ENCODE measurements around the gene SHQ1.
"Not testable (repeated sequence)": the region's sequence is repeated elsewhere in the genome, so short reads cannot be mapped to it uniquely, and the experiment has no call there.

SHQ1 gene

DNA sequence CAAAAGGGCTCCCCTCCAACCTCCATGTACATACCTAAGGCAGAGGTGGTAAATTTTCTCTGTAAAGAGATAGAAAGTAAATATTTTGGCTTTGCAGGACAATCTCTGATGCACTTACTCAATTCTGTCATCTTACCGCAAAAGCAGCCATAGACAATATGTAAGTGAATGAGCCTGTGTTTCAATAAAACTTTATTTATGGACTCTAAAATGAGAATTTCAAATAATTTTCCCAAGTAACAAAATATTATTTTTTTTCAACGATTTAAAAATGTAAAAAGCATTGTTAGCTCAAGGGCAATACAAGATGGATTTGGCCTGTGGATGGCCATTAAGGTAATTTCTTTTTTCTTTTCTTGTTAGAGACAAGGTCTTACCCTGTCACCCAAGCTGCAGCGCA lies 44.7 kb downstream of the SHQ1 start:
- WGBS (ENCODE audit: insufficient coverage, insufficient read length): no CpG with 5 or more reads among the region's 3 CpGs
- Histone ChIP-seq H3K4me1 (ENCODE audit: control insufficient read depth, insufficient read depth, low read length) (peaks cover 3% of the 10 kb centered on the region), H3K4me3 (ENCODE audit: low read length) (no peak overlapping the region), H3K27me3 (ENCODE audit: control insufficient read depth, insufficient read depth, low read length) (no peaks in the 10 kb centered on the region), H3K27ac (ENCODE audit: low read length) (no peak overlapping the region), H3K9me3 (ENCODE audit: control insufficient read depth, insufficient read depth, low read length) (no peaks in the 10 kb centered on the region), H3K36me3 (ENCODE audit: control insufficient read depth, insufficient read depth, low read length) (no peaks in the 10 kb centered on the region)
- DNase-seq (ENCODE audit: low read depth, low spot score): no peak

GRCh38 chr3:72802001-72802400 lies 46.2 kb downstream of the SHQ1 start:
- H3K4me3 ChIP-seq (ENCODE audit: low read length): no peak overlapping the region
- no CpG with 5 or more reads among the region's 5 CpGs for WGBS (ENCODE audit: insufficient coverage, insufficient read length)

DNA sequence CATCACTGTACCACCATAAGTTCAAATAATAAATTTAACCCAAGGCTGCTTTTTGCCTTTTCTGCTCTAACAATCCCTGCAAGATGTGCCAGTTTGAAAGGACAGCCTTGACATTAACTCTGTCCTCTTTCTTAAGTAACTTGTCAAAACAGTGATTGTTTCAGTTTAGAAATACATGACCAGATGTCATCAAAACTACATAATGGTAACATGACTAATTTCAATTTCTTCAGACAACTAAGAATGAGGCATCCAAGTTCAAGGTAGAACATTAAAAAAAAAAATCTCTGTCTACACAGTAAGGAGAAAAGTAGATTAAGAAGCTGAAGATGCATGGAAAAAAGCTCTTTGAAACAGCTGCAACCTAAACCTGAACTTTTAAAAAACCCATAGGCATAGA lies 47.4 kb downstream of the SHQ1 start:
- Histone ChIP-seq H3K27me3 (ENCODE audit: control insufficient read depth, insufficient read depth, low read length) (no peaks in the 10 kb centered on the region), H3K4me1 (ENCODE audit: control insufficient read depth, insufficient read depth, low read length) (peaks cover 5% of the 10 kb centered on the region), H3K27ac (ENCODE audit: low read length) (no peak overlapping the region), H3K36me3 (ENCODE audit: control insufficient read depth, insufficient read depth, low read length) (no peaks in the 10 kb centered on the region), H3K4me3 (ENCODE audit: low read length) (no peak overlapping the region), H3K9me3 (ENCODE audit: control insufficient read depth, insufficient read depth, low read length) (no peaks in the 10 kb centered on the region)
- no peak for DNase-seq (ENCODE audit: low read depth, low spot score)

More at GRCh38 chr3:72802001-72802400, 46.2 kb downstream of the SHQ1 start:
- DNase-seq (ENCODE audit: low read depth, low spot score): no peak
- no peaks in the 10 kb centered on the region for H3K27me3 ChIP-seq (ENCODE audit: control insufficient read depth, insufficient read depth, low read length)
- H3K27ac ChIP-seq (ENCODE audit: low read length): no peak overlapping the region
- H3K9me3 ChIP-seq (ENCODE audit: control insufficient read depth, insufficient read depth, low read length): no peaks in the 10 kb centered on the region
- no peaks in the 10 kb centered on the region for H3K36me3 ChIP-seq (ENCODE audit: control insufficient read depth, insufficient read depth, low read length)
- H3K4me1 ChIP-seq (ENCODE audit: control insufficient read depth, insufficient read depth, low read length): peaks cover 5% of the 10 kb centered on the region

DNA sequence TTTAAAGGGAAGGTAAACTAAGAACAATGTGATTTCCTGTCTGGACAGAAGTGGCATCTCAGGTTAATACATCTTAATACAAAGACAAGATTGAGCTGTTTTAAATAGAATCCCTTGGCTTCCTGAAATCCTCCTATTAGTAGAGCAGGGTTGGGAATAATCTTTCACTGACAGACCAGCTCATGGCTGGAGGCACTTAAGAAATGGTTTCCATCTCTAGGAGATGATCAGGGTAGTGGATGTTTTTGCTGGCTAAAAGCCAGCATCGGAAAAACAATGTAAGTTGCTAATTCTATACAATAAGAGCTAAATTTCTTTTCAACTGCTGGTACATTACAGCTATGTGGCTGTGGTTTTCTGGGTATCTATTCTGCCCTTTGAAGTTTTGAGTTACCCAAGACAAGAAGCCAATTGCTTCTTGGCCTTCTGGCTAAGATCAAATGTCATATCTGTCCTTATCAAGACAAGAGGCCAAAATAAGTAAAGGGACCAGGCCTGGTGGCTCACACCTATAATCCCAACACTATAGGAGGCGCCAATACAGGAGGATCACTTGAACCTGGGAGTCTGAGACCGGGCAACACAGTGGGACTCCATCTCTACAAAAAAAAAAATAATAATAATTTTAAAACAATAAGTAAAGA lies 49.6 kb downstream of the SHQ1 start:
- Histone ChIP-seq H3K4me1 (ENCODE audit: control insufficient read depth, insufficient read depth, low read length) (peaks cover 5% of the 10 kb centered on the region), H3K27me3 (ENCODE audit: control insufficient read depth, insufficient read depth, low read length) (no peaks in the 10 kb centered on the region), H3K36me3 (ENCODE audit: control insufficient read depth, insufficient read depth, low read length) (no peaks in the 10 kb centered on the region), H3K9me3 (ENCODE audit: control insufficient read depth, insufficient read depth, low read length) (no peaks in the 10 kb centered on the region), H3K27ac (ENCODE audit: low read length) (no peak overlapping the region), H3K4me3 (ENCODE audit: low read length) (no peak overlapping the region)
- no peak for DNase-seq (ENCODE audit: low read depth, low spot score)
- no CpG with 5 or more reads among the region's 3 CpGs for WGBS (ENCODE audit: insufficient coverage, insufficient read length)

DNA sequence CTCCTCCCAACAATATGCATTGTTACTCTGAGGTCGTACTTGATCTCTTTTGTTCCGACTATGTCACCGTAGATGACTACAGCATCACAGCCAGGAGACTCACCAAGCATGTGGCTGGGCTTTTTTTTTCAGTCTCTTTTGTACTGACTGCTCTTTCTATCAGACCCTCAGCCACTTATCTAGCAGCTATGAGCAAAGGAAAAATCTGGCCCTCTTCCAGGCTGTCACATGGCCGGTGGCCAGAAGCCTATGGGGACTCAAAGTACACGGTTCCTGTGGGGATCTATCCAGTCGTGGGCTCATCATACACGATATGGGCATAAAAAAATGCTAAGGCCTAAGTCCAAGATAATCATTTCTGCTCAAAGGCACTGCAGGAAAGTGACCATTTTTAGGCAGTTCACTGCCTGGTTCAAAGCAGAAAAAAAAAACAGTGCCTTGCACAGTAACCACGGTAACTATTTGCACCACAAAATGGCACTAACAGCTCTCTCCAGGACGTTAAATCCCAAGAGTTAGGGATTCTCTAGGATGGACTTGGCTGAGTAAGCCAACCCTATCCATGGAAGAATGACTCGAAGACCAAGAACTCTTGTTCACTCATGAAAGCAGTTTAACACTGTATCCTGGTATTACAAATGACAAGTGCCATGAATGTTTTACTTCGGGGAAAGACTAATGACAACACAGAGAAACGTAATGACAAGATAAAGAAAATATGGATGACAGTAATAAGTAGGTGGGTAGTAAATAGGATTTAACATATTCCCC lies 50.3 kb downstream of the SHQ1 start:
- H3K9me3 ChIP-seq (ENCODE audit: control insufficient read depth, insufficient read depth, low read length): no peaks in the 10 kb centered on the region
- no peak for DNase-seq (ENCODE audit: low read depth, low spot score)
- H3K27me3 ChIP-seq (ENCODE audit: control insufficient read depth, insufficient read depth, low read length): no peaks in the 10 kb centered on the region
- H3K36me3 ChIP-seq (ENCODE audit: control insufficient read depth, insufficient read depth, low read length): no peaks in the 10 kb centered on the region
- H3K27ac ChIP-seq (ENCODE audit: low read length): no peak overlapping the region
- no peak overlapping the region for H3K4me3 ChIP-seq (ENCODE audit: low read length)
- no CpG with 5 or more reads among the region's 12 CpGs for WGBS (ENCODE audit: insufficient coverage, insufficient read length)
- H3K4me1 ChIP-seq (ENCODE audit: control insufficient read depth, insufficient read depth, low read length): peaks cover 5% of the 10 kb centered on the region

DNA sequence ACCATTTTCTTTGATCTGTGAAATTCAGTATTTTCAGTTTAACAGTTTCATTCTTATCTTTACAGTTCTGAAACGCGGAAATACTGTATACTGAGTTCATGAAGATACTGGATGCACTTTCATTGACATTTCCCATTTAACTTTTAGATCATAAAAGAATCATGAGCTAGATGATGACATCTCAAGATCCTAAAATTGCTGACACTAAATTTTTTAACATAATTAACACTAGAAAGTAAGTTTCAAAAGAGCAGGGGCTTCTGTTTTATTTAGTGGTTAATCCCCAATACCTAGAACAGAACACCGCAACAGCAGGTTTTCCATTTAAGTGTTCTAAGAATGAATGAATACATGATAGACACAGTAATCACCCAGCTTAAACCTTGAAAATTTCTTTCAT lies 54.2 kb downstream of the SHQ1 start:
- no peak overlapping the region for H3K27ac ChIP-seq (ENCODE audit: low read length)
- no peaks in the 10 kb centered on the region for H3K27me3 ChIP-seq (ENCODE audit: control insufficient read depth, insufficient read depth, low read length)
- H3K9me3 ChIP-seq (ENCODE audit: control insufficient read depth, insufficient read depth, low read length): no peaks in the 10 kb centered on the region
- DNase-seq (ENCODE audit: low read depth, low spot score): no peak
- no peak overlapping the region for H3K4me3 ChIP-seq (ENCODE audit: low read length)
- peaks cover 2% of the 10 kb centered on the region; the same call in 1 of the 2 replicates for H3K4me1 ChIP-seq (ENCODE audit: control insufficient read depth, insufficient read depth, low read length)
- no CpG with 5 or more reads among the region's 3 CpGs for WGBS (ENCODE audit: insufficient coverage, insufficient read length)
- peaks cover 3% of the 10 kb centered on the region; the same call in 1 of the 2 replicates for H3K36me3 ChIP-seq (ENCODE audit: control insufficient read depth, insufficient read depth, low read length)

GRCh38 chr3:72791161-72791560 lies 57.1 kb downstream of the SHQ1 start:
- peaks cover 3% of the 10 kb centered on the region; the same call in 1 of the 2 replicates for H3K36me3 ChIP-seq (ENCODE audit: control insufficient read depth, insufficient read depth, low read length)
- H3K9me3 ChIP-seq (ENCODE audit: control insufficient read depth, insufficient read depth, low read length): no peaks in the 10 kb centered on the region
- no peaks in the 10 kb centered on the region for H3K27me3 ChIP-seq (ENCODE audit: control insufficient read depth, insufficient read depth, low read length)
- no peak overlapping the region for H3K27ac ChIP-seq (ENCODE audit: low read length)
- no peaks in the 10 kb centered on the region for H3K4me1 ChIP-seq (ENCODE audit: control insufficient read depth, insufficient read depth, low read length)
- H3K4me3 ChIP-seq (ENCODE audit: low read length): no peak overlapping the region
- no CpG with 5 or more reads among the region's 1 CpG for WGBS (ENCODE audit: insufficient coverage, insufficient read length)
- DNase-seq (ENCODE audit: low read depth, low spot score): no peak

GRCh38 chr3:72789786-72790185 lies 58.5 kb downstream of the SHQ1 start:
- no peaks in the 10 kb centered on the region for H3K27me3 ChIP-seq (ENCODE audit: control insufficient read depth, insufficient read depth, low read length)
- WGBS (ENCODE audit: insufficient coverage, insufficient read length): no CpG with 5 or more reads among the region's 1 CpG

GRCh38 chr3:72788232-72788631 lies 60.0 kb downstream of the SHQ1 start:
- DNase-seq (ENCODE audit: low read depth, low spot score); H3K4me3 ChIP-seq (ENCODE audit: low read length); H3K36me3 ChIP-seq (ENCODE audit: control insufficient read depth, insufficient read depth, low read length); H3K27ac ChIP-seq (ENCODE audit: low read length); H3K27me3 ChIP-seq (ENCODE audit: control insufficient read depth, insufficient read depth, low read length); H3K4me1 ChIP-seq (ENCODE audit: control insufficient read depth, insufficient read depth, low read length); H3K9me3 ChIP-seq (ENCODE audit: control insufficient read depth, insufficient read depth, low read length): not testable (repeated sequence)
- WGBS (ENCODE audit: insufficient coverage, insufficient read length): no CpG with 5 or more reads among the region's 27 CpGs

More at GRCh38 chr3:72789786-72790185, 58.5 kb downstream of the SHQ1 start:
- H3K9me3 ChIP-seq (ENCODE audit: control insufficient read depth, insufficient read depth, low read length): no peaks in the 10 kb centered on the region
- H3K36me3 ChIP-seq (ENCODE audit: control insufficient read depth, insufficient read depth, low read length): peaks cover 3% of the 10 kb centered on the region; the same call in 1 of the 2 replicates
- no peaks in the 10 kb centered on the region for H3K4me1 ChIP-seq (ENCODE audit: control insufficient read depth, insufficient read depth, low read length)
- no peak for DNase-seq (ENCODE audit: low read depth, low spot score)
- H3K4me3 ChIP-seq (ENCODE audit: low read length): no peak overlapping the region
- no peak overlapping the region for H3K27ac ChIP-seq (ENCODE audit: low read length)

DNA sequence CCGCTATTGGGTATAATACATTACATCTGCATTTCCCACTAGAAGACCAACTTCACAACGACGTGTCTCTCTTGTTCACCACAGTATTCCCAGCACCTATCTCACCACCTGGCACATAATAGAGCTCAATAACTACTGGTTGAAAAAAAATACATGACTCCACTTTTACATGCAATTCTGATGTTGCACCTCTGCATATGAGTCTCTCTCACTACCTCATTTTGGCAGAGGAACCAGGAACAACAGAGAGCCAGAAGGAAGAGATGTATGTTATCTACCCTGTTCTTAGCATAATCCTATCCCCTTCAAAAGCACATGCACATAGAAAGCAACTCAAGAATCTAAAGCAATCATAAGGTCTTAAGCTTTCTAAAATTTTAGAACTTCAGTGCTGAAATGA lies 61.6 kb downstream of the SHQ1 start:
- H3K27ac ChIP-seq (ENCODE audit: low read length): no peak overlapping the region
- no peaks in the 10 kb centered on the region for H3K9me3 ChIP-seq (ENCODE audit: control insufficient read depth, insufficient read depth, low read length)
- no peaks in the 10 kb centered on the region for H3K36me3 ChIP-seq (ENCODE audit: control insufficient read depth, insufficient read depth, low read length)
- no CpG with 5 or more reads among the region's 3 CpGs for WGBS (ENCODE audit: insufficient coverage, insufficient read length)
- no peaks in the 10 kb centered on the region for H3K27me3 ChIP-seq (ENCODE audit: control insufficient read depth, insufficient read depth, low read length)
- DNase-seq (ENCODE audit: low read depth, low spot score): no peak
- no peaks in the 10 kb centered on the region for H3K4me1 ChIP-seq (ENCODE audit: control insufficient read depth, insufficient read depth, low read length)
- H3K4me3 ChIP-seq (ENCODE audit: low read length): no peak overlapping the region

GRCh38 chr3:72784226-72784625 lies 64.0 kb downstream of the SHQ1 start:
- no CpG with 5 or more reads among the region's 1 CpG for WGBS (ENCODE audit: insufficient coverage, insufficient read length)
- Histone ChIP-seq H3K4me1 (ENCODE audit: control insufficient read depth, insufficient read depth, low read length) (no peaks in the 10 kb centered on the region), H3K9me3 (ENCODE audit: control insufficient read depth, insufficient read depth, low read length) (no peaks in the 10 kb centered on the region), H3K27me3 (ENCODE audit: control insufficient read depth, insufficient read depth, low read length) (no peaks in the 10 kb centered on the region), H3K27ac (ENCODE audit: low read length) (no peak overlapping the region), H3K4me3 (ENCODE audit: low read length) (no peak overlapping the region), H3K36me3 (ENCODE audit: control insufficient read depth, insufficient read depth, low read length) (no peaks in the 10 kb centered on the region)
- no peak for DNase-seq (ENCODE audit: low read depth, low spot score)
